HTR-8/SVneo (cell line): ENCODE data around the gene MARVELD3.
"Not testable (repeated sequence)": the region's sequence is repeated elsewhere in the genome, so short reads cannot be mapped to it uniquely, and the experiment has no call there.

Experiments
- DNase-seq: peaks from one replicate; pipeline ENCODE4 v3.0.0; 2011; ENCODE audit warnings: low spot score, mixed read lengths; ENCODE audit not compliant: insufficient read length
- FAIRE-seq: peaks from 2 replicates; lab custom pipeline; 2011; peaks lifted over from hg19 to GRCh38; lab: Jason Lieb, UNC

MARVELD3 gene

GRCh38 chr16:71666928-71667707, 41.1 kb downstream of the MARVELD3 start:
- DNase-seq (no peak), FAIRE-seq (peak; percentile 60)

GRCh38 chr16:71669926-71670536, 44.0 kb downstream of the MARVELD3 start:
- FAIRE-seq (peak; percentile 91), DNase-seq (no peak)

GRCh38 chr16:71670537-71670936, 44.6 kb downstream of the MARVELD3 start:
- FAIRE-seq (no peak), DNase-seq (no peak)

GRCh38 chr16:71671165-71671564, 45.2 kb downstream of the MARVELD3 start:
- peak; percentile 46 for FAIRE-seq

GRCh38 chr16:71672125-71672524, 46.1 kb downstream of the MARVELD3 start:
- no peak for DNase-seq
- no peak for FAIRE-seq

More at GRCh38 chr16:71671165-71671564, 45.2 kb downstream of the MARVELD3 start:
- no peak for DNase-seq

- FAIRE-seq (peak; percentile 95), DNase-seq (no peak)
These were observed 47.0 kb downstream of the MARVELD3 start for GRCh38 chr16:71672803-71673581.

GRCh38 chr16:71673582-71673973, 47.6 kb downstream of the MARVELD3 start:
- FAIRE-seq, result no peak
- DNase-seq, result no peak

- DNase-seq, result no peak
- FAIRE-seq, result no peak
These were observed 48.2 kb downstream of the MARVELD3 start for GRCh38 chr16:71674229-71674628.

GRCh38 chr16:71675380-71675779, 49.4 kb downstream of the MARVELD3 start:
- FAIRE-seq (peak; percentile 9), DNase-seq (no peak)

GRCh38 chr16:71676236-71676635, 50.3 kb downstream of the MARVELD3 start:
- DNase-seq (no peak), FAIRE-seq (peak; percentile 72)

GRCh38 chr16:71681360-71681759, 55.4 kb downstream of the MARVELD3 start:
- DNase-seq (no peak), FAIRE-seq (no peak)

- not testable (repeated sequence) for FAIRE-seq, DNase-seq
These were observed 58.3 kb downstream of the MARVELD3 start for GRCh38 chr16:71684280-71684679.
